Suprapubic skin (tissue), 3 donors: ENCODE measurements around the gene KIRREL3.

Source experiments
- CTCF ChIP-seq, 2 donors: fragments of 200-600 bp in 1 of 2; fragments of 450-650 bp in 1 of 2; sonication (generic) in 1 of 2; IDR thresholded peaks; one replicate each; pipeline ENCODE4 v1.5.1; 2016 to 2019; ENCODE audit warnings: antibody characterized with exemption in 2 of 2, mild to moderate bottlenecking in 1 of 2, moderate library complexity in 1 of 2
- EP300 ChIP-seq: sonication (generic); formaldehyde crosslinking; IDR thresholded peaks from one replicate; pipeline ENCODE4 v1.6.1; 2017; ENCODE audit warnings: antibody characterized with exemption
- POLR2A ChIP-seq, 2 donors: fragments of 450-650 bp; IDR thresholded peaks; one replicate each; pipeline ENCODE4 v1.6.1; 2017; ENCODE audit warnings: antibody characterized with exemption in 2 of 2, mild to moderate bottlenecking in 2 of 2, moderate library complexity in 2 of 2

GRCh38 chr11:126815111-126815510 lies 185.5 kb downstream of the KIRREL3 start:
- TF ChIP-seq EP300: no peak
- no peak for TF ChIP-seq CTCF (IDR thresholded peaks at IDR 0.05)
- TF ChIP-seq POLR2A (IDR thresholded peaks at IDR 0.05): no peak
